Measurements from ENCODE around the gene PLPPR5.

DNA sequence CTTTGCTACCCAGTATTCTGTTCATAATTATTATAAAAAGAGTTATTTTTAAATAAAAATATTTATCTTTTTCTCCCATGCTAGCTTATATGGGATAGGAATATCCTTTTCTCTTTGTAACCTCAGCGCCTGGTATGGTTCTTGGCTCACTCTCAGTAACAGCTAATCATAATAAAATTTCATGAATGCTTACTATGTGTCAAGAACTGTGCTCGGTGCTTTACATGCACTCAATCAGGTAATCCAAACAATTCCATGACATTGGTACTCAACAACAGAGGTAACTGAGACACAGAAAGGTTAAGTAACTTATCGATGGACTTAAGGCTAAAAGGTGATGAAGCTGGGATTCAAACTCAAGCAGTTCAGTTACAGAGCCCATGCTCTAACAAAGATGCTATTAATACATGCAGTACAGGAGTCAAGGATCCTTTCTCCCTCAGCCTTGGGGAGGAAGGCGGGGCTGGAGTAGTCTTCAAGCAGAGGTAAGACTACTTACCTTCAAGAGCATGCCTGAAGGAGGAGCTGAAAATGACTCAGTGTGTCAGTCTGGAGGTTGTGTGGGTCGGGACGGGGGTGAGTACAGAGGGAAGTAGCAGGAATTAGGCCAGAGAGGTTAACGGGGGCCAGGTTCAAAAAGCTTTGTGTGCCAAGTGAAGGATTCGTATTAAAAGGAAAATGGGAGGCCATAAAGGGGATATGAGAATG, 73.4 kb downstream of the PLPPR5 start:
- no peak for TF ChIP-seq EZH2phosphoT487 (conservative IDR thresholded peaks at IDR 0.05; ENCODE audit: low read length)
- TF ChIP-seq, protein P1, sequence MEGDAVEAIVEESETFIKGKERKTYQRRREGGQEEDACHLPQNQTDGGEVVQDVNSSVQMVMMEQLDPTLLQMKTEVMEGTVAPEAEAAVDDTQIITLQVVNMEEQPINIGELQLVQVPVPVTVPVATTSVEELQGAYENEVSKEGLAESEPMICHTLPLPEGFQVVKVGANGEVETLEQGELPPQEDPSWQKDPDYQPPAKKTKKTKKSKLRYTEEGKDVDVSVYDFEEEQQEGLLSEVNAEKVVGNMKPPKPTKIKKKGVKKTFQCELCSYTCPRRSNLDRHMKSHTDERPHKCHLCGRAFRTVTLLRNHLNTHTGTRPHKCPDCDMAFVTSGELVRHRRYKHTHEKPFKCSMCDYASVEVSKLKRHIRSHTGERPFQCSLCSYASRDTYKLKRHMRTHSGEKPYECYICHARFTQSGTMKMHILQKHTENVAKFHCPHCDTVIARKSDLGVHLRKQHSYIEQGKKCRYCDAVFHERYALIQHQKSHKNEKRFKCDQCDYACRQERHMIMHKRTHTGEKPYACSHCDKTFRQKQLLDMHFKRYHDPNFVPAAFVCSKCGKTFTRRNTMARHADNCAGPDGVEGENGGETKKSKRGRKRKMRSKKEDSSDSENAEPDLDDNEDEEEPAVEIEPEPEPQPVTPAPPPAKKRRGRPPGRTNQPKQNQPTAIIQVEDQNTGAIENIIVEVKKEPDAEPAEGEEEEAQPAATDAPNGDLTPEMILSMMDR (IDR thresholded peaks at IDR 0.05; ENCODE audit: insufficient read depth, low read length, poor library complexity, severe bottlenecking): no peak

Data from SU-DHL-6 (cell line).